ENCODE measurements around the gene PDLIM5. TPM values are rescaled to one million over a fixed set of nuclear protein-coding genes. Genes with fewer than 3 reads are reported as not detected.

The PDLIM5 gene
- total RNA-seq, 1 experiment from 2014 or later: 58.0 TPM

DNA sequence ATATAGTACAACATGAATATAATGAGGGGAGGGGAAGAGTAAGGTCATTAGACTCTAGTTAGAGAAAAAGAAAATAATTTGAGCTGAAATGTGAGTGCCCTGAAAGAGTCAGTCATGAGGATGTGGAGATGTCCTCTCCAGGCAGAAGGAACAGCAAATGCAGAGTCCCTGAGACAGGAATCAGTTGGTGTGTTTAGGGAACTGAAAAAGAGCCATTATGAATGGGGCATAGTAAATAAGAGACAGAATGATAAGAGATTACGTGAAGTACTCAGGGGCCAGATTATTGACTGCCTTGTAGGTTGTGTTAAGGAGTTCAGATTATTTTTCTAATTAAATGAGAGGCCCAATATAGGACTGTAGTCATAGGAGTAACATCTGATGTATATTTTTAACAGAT is 147.0 kb downstream of the PDLIM5 start:
- Histone ChIP-seq H2BK120ac (ENCODE audit: low read depth, low read length, poor library complexity, severe bottlenecking) (no peak overlapping the region), H3K79me1 (ENCODE audit: insufficient read depth, low read depth, low read length, poor library complexity, severe bottlenecking) (no peaks in the 10 kb centered on the region), H3K23me2 (ENCODE audit: insufficient read length, low read depth, low read length, poor library complexity, severe bottlenecking) (no peaks in the 10 kb centered on the region), H2BK5ac (ENCODE audit: insufficient read length, low read length) (no peak overlapping the region), H2BK12ac (ENCODE audit: insufficient read length, low read depth, low read length) (no peak overlapping the region), H2AK5ac (ENCODE audit: insufficient read length, low read length) (no peak overlapping the region), H3K56ac (ENCODE audit: insufficient read length, low read depth, low read length) (no peak overlapping the region), H3K79me2 (ENCODE audit: insufficient read depth, low read length) (no peaks in the 10 kb centered on the region), H2BK15ac (ENCODE audit: low read depth, low read length) (no peak overlapping the region), H4K5ac (ENCODE audit: insufficient read length, low read depth, low read length) (no peak overlapping the region), H3K9ac (ENCODE audit: extremely low read depth, insufficient read length, low read length) (no peak overlapping the region), H3K14ac (ENCODE audit: insufficient read depth, low read length) (no peak overlapping the region), H4K91ac (ENCODE audit: insufficient read length, low read depth, low read length) (no peak overlapping the region), H4K20me1 (ENCODE audit: control insufficient read depth, insufficient read depth, insufficient read length) (no peaks in the 10 kb centered on the region), H3K4me2 (ENCODE audit: insufficient read depth, insufficient read length, low read length) (no peak overlapping the region), H3K23ac (ENCODE audit: insufficient read length, low read depth, low read length) (no peak overlapping the region), H4K8ac (replicated peaks; ENCODE audit: insufficient read length, low read depth, low read length) (no peak overlapping the region), H3K18ac (ENCODE audit: insufficient read length, low read depth, low read length) (no peak overlapping the region), H2AFZ (ENCODE audit: low read length) (no peak overlapping the region), H3K27ac (ENCODE audit: insufficient read length, low read depth, low read length) (no peak overlapping the region), H3K4me1 (ENCODE audit: insufficient read depth, low read length) (no peaks in the 10 kb centered on the region), H3K4ac (ENCODE audit: low read depth, low read length) (no peak overlapping the region), H3K27me3 (ENCODE audit: insufficient read depth, low read length) (no peaks in the 10 kb centered on the region), H3K9me3 (ENCODE audit: control insufficient read depth, low read depth, low read length) (no peaks in the 10 kb centered on the region), H2BK20ac (ENCODE audit: low read depth, low read length, poor library complexity, severe bottlenecking) (no peak overlapping the region), H3T11ph (ENCODE audit: low read length) (no peak overlapping the region)
- no peak overlapping the region for H3K4me3 Mint-ChIP-seq
- no peaks in the 10 kb centered on the region for H3K4me1 Mint-ChIP-seq
- TF ChIP-seq, protein P1, sequence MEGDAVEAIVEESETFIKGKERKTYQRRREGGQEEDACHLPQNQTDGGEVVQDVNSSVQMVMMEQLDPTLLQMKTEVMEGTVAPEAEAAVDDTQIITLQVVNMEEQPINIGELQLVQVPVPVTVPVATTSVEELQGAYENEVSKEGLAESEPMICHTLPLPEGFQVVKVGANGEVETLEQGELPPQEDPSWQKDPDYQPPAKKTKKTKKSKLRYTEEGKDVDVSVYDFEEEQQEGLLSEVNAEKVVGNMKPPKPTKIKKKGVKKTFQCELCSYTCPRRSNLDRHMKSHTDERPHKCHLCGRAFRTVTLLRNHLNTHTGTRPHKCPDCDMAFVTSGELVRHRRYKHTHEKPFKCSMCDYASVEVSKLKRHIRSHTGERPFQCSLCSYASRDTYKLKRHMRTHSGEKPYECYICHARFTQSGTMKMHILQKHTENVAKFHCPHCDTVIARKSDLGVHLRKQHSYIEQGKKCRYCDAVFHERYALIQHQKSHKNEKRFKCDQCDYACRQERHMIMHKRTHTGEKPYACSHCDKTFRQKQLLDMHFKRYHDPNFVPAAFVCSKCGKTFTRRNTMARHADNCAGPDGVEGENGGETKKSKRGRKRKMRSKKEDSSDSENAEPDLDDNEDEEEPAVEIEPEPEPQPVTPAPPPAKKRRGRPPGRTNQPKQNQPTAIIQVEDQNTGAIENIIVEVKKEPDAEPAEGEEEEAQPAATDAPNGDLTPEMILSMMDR (conservative IDR thresholded peaks at IDR 0.05): no peak
- no peak overlapping the region for H3K27ac Mint-ChIP-seq
- H3K27me3 Mint-ChIP-seq (ENCODE audit: low read depth): no peaks in the 10 kb centered on the region
- no peaks in the 10 kb centered on the region for H3K36me3 Mint-ChIP-seq (ENCODE audit: insufficient read depth in 1 of 3, low read depth in 3 of 3)
- DNase-seq: no peak
- no CpG with 5 or more reads among the region's 1 CpG for WGBS (ENCODE audit: extremely low coverage, insufficient read length, low lambda C conversion rate)
- H3K9me3 Mint-ChIP-seq: no peaks in the 10 kb centered on the region

Measured in H9 (cell line).